NCI-H524 (cell line): ENCODE data around the gene PALM2AKAP2.

Source experiments
- DNase-seq, 2 experiments: peaks; one replicate each; lab custom pipeline; 2025; lab: John Stamatoyannopoulos, UW

Gene PALM2AKAP2

GRCh38 chr9:109771796-109772531, 8.0 kb upstream of the PALM2AKAP2 start:
- DNase-seq = peak; percentile 74 to 90

DNA sequence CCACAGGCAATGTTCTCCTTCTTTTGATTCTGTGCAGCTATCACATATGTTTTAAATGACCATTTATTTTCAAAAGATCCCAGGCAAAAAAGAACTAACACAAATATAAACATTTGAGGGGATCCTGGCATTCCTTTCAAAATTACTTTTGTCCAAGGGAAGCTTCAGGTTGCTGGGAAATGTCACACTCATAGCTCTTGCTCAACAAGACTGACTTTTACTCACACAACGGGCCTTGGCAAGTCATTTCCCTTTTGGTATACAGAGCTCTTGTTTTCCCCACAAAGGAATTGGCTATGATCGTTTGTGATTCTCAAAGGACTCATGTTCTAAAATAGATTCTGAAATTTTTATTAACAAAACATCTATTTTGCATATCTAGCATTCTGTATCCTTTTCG, 4.5 kb upstream of the PALM2AKAP2 start:
- DNase-seq = no peak

DNA sequence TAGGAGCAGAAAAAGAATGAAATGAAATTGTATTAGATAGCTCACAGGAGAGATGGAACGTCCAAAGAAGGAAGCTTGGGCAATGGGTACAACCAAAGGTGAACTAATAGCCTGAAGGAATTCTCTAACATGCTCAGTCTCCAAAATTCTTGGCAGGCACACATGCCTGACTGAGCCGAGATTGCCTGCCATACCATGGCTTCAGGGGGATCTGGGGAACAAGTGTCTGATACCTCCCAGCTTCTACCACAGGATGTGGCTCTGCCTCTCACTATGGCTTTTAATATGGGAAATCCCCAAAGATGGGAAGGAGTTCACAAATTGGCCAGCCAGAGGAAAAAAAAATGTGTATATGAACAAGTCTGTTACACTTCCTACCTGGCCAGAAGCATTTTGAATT, 3.6 kb upstream of the PALM2AKAP2 start:
- no peak for DNase-seq

- DNase-seq = peak in 1 of 2 experiments; percentile 62
Measured at GRCh38 chr9:109780453-109781033, 545 bp downstream of the PALM2AKAP2 start.

- no peak for DNase-seq
Measured at GRCh38 chr9:109781086-109781485, 1.1 kb downstream of the PALM2AKAP2 start.

DNA sequence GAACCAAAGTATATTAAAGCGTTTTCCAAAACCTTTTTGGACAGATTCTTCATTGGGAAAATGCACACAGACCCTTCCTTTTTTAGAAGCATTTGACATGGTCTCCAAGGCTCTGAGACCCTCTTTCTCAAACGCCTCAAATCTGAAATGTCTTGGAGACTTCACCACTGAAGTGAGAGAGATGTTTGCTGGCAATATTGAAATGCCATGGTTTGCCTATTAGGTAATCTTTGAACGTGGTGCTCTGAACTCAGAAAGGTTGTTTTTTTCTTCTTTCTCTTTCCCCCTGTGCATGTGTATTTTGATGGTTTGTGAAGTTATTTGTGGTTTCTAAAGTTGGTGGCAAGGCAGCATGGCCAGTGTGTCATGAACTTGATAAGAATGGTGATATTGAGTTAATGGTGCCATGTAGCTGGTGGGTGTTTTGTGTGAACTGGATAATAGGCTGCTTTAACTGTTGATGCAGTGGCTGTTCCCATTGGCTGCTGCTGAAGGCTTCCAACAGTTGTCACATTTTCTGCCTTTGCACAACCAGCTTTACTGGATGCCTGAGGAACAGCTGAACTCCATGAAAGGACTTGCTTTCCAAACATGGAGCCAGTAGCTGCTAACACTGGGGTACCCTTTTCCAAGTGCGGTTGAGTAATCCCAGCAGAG, 1.7 kb downstream of the PALM2AKAP2 start:
- peak in 1 of 2 experiments; percentile 27 for DNase-seq

DNA sequence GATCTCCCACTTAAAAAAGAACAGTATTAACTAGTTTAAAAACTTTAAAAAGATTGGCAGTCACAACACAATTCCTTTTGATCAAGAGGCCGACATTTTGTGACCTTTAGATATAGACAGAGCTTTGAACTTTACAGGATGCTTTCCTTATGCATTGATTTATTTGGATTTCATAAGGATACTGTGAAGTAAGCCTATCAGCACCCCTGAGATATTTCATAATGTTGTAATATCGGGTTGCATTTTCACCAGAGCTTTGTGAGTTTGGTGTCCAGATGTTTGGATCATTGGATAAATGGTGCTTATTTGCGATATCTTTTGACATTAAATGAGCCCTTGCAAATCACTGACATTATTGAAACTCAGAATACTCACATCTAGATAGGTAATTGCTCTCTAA, 7.7 kb downstream of the PALM2AKAP2 start:
- DNase-seq = peak in 1 of 2 experiments; percentile 3

- DNase-seq = no peak
Measured at GRCh38 chr9:109789556-109789955, 9.6 kb downstream of the PALM2AKAP2 start.

GRCh38 chr9:109789971-109790370, 10.0 kb downstream of the PALM2AKAP2 start:
- DNase-seq = no peak

DNA sequence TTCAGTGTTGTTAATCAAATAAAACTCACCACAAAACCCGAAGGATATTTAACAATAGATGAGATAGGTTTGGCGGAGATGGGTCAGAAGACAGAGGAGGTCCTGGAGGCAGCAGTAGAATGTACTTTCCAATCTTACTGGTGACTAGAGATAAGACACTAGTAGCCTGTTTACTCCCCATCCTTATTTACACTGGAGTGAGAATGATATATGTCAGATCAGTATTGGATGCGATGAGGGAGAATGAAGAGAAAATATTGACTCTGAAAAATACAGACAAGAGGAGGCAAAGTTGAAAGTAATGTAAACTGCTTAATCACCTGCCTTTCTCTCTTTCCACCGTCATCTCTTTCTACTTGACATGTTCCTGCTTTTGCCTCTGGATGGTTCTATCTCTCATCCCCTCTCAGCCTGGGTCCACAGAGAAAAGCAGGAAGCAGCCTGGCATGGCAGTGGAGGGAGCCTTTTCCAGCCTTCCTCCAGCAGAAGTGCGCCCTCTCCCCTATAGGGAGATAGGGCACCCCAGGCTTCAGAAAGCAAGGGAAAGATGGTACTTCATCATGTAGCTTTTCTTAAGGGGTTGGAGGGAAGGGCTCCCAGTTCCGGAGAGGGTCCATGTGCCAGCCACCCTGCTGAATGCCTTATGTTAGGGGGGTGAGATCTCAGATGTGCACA, 11.1 kb downstream of the PALM2AKAP2 start:
- DNase-seq = no peak

- DNase-seq = no peak
Measured at GRCh38 chr9:109791747-109792146, 11.7 kb downstream of the PALM2AKAP2 start.

DNA sequence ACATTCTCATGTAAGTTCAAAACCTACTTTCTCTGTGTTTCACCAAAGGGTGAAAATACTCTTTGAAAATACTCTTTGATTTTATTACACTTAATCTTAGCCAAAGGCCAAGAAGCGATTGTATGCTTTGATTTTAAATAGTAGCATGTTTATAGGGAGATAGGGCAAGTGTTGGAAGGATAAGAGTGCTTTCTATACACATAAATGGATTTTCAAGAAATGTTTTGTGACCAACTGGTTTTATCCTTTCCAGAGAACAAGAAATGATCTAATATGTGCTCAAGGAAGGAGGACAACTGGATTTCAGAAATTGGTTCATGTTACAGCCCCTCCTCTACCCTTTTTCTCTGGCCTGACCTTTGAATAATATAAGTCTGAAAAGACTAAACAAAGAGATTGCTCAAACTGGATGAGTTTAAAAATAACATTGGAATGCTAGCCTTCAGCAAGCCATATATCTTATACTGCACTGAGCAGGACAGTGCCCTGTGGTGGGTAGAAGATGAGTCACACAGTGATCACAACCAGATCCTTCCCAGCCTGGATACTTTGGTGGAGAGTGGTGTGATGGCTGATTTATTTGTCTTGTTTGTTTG, 13.1 kb downstream of the PALM2AKAP2 start:
- DNase-seq = no peak

DNA sequence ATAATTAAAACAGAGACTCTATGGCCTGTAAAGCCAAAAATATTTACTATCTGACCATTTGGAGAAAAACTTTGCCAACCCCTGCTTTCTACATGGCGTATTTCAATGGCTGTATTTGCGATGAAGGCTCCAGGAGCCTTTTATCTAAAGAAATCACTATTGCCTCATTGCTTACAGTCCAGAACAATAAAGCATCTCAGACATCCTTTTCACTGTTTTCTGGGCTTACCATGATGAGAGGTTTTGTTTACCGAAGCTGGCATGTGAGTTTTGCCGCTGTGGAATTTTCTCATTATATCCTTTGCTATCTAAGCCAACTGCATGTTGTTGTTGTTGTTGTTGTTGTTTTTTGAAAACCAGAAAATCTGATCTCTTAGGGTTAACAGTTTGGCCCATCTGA, 13.9 kb downstream of the PALM2AKAP2 start:
- no peak for DNase-seq

GRCh38 chr9:109794361-109795012, 14.5 kb downstream of the PALM2AKAP2 start:
- DNase-seq = no peak

DNA sequence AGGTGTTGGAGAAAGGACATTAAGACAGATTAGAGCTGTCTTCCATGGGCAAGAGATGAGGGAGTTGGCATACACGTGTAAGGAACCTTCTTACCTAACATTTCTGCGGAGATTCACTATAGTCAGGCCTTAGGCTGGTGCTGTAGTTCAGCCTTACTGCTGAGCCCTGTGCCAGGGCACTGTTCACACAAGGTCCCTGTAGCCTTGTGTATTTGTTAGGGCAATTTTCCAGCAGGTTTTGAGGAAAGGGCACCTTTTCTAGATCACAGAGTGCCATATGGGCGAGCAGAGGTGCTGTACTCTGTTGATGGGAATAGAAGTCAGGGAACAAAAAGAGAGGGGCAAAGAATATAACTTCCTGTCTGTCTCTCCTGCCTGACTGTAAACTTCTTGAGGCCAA, 15.6 kb downstream of the PALM2AKAP2 start:
- no peak for DNase-seq

DNA sequence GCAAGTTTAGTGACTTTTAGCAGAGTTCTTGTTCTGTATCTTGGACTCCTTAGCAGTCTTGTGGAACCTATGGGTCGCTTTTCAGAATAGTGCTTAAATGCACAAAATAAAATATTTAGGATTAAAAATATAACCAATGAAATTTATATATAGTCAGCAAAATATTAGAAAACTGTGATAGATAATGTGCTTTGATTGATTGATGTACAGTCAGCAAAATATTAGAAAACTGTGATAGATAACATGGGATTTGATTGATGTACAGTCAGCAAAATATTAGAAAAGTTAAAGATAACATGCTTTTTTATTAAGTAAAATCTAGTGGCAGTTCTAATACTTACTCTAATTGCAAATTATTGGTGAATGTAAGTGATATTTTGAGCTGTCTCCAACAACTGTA, 16.1 kb downstream of the PALM2AKAP2 start:
- DNase-seq = no peak

DNA sequence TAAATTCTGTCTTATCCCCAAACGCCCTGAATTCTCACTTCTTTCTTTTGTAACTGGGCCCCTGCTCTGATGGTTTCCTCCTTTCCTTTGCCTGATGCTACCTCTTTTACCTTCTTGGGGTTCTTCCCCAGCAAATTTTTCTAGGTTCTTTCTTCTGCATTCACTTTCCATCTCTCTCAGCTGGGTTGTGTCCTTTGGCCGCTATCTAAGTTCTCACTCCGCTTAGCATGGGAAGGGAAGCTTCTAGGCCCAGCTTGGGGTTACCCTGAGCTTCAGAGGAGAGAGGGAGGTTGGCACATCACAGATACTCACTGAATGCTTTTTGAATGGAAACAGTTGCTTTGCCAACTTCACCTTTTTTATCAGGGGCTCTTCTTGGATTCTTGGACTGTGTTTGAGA, 17.0 kb downstream of the PALM2AKAP2 start:
- DNase-seq = no peak

- DNase-seq = no peak
Measured at GRCh38 chr9:109797509-109797908, 17.5 kb downstream of the PALM2AKAP2 start.

GRCh38 chr9:109799141-109799540, 19.1 kb downstream of the PALM2AKAP2 start:
- DNase-seq = no peak

DNA sequence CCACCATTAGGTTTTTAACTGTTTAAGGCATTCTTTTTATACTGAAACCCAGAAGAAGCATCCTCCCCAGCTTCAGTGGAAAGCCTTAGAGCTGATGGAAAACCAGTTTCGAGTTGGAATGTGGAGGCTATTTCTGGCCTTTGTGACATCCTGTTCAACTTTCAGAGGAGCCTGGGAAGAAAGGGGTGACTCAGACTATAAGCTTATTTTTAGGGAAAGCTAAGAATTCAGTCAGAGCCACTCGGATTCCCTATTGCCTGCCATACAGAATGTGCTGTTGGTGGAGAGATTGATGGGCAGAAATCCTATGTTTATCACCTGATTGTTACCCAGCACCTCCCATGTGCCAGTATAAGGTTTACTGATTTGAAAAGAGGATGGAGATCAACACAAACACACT, 19.8 kb downstream of the PALM2AKAP2 start:
- no peak for DNase-seq

DNA sequence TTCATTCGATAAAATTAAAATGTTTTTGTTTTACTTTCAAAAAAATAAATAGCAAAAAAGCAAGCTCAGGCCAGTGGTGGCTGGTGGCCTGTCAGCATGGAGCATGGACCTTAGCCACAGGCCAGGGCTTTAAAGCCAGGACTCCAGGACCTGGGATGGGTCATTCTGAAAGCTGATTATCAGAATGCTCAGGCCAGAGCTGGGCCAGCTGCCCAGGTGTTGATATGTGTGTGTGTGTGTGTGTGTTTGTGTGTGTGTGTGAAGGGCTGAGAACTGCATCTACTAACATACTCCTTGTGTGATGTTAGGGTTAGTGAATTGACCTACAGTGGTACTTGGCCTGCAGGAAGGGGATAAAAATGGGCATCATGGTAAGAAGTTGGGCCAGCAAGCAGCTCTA, 21.5 kb downstream of the PALM2AKAP2 start:
- no peak for DNase-seq

DNA sequence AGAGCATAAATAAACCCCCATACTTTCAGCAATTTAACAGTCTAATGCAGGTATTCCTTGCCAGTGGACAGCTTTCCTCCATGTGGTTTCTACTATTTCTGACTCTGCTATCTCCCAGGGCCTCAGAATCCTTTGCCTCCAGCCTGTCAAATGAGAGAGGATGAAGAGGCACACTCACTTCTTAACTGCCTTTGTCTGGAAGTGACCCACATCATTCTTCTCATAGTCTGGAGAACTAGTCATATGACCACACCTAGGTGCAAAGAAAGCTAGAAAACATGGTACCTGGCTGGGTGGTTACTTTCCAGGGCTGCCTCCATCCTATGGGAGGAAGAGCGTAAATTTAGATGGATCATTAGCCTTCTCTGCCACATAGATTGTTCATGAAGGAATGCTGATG, 22.5 kb downstream of the PALM2AKAP2 start:
- DNase-seq = no peak
